GM21423 (cell line): ENCODE data around the gene VPS8.

Experiments
- ATAC-seq: cut with Tn5 transposase; IDR thresholded peaks from one replicate; pipeline ENCODE4 v1.9.1; 2021; ENCODE audit warnings: mild to moderate bottlenecking, moderate library complexity; ENCODE audit not compliant: unreplicated experiment

Gene VPS8

GRCh38 chr3:185049710-185050109 lies 237.7 kb downstream of the VPS8 start:
- ATAC-seq: no peak

- no peak for ATAC-seq
Observed at GRCh38 chr3:185051801-185052200, 239.8 kb downstream of the VPS8 start.

- no peak for ATAC-seq
Observed at GRCh38 chr3:185052631-185053030, 240.7 kb downstream of the VPS8 start.

- no peak for ATAC-seq
Observed at GRCh38 chr3:185056908-185057307, 244.9 kb downstream of the VPS8 start.

- no peak for ATAC-seq
Observed at GRCh38 chr3:185057829-185058228, 245.9 kb downstream of the VPS8 start.

- ATAC-seq: no peak
Observed at GRCh38 chr3:185058796-185059195, 246.8 kb downstream of the VPS8 start.

- no peak for ATAC-seq
Observed at GRCh38 chr3:185059766-185060165, 247.8 kb downstream of the VPS8 start.

GRCh38 chr3:185060655-185061054 lies 248.7 kb downstream of the VPS8 start:
- no peak for ATAC-seq

GRCh38 chr3:185062191-185062590 lies 250.2 kb downstream of the VPS8 start:
- ATAC-seq: no peak

- ATAC-seq: no peak
Observed at GRCh38 chr3:185063431-185063830, 251.5 kb downstream of the VPS8 start.

GRCh38 chr3:185065059-185065458 lies 253.1 kb downstream of the VPS8 start:
- no peak for ATAC-seq

- no peak for ATAC-seq
Observed at GRCh38 chr3:185066251-185066650, 254.3 kb downstream of the VPS8 start.

GRCh38 chr3:185067173-185067572 lies 255.2 kb downstream of the VPS8 start:
- no peak for ATAC-seq

- no peak for ATAC-seq
Observed at GRCh38 chr3:185069037-185070030, 257.4 kb downstream of the VPS8 start.

- ATAC-seq: no peak
Observed at GRCh38 chr3:185070491-185071286, 258.7 kb downstream of the VPS8 start.

- ATAC-seq: no peak
Observed at GRCh38 chr3:185071287-185071800, 259.4 kb downstream of the VPS8 start.

GRCh38 chr3:185075547-185075946 lies 263.6 kb downstream of the VPS8 start:
- no peak for ATAC-seq

- ATAC-seq: no peak
Observed at GRCh38 chr3:185076219-185076618, 264.3 kb downstream of the VPS8 start.

- no peak for ATAC-seq
Observed at GRCh38 chr3:185079625-185080024, 267.7 kb downstream of the VPS8 start.

- ATAC-seq: no peak
Observed at GRCh38 chr3:185081521-185081920, 269.6 kb downstream of the VPS8 start.

- ATAC-seq: no peak
Observed at GRCh38 chr3:185082149-185082548, 270.2 kb downstream of the VPS8 start.

GRCh38 chr3:185082829-185083228 lies 270.9 kb downstream of the VPS8 start:
- no peak for ATAC-seq
